Measurements from ENCODE around the gene PRRC1.

GRCh38 chr5:127515693-127516440 lies 1.6 kb upstream of the PRRC1 start:
- TF ChIP-seq CTCF (IDR thresholded peaks at IDR 0.05; ENCODE audit: poor library complexity, severe bottlenecking) (no peak), EZH2 (IDR thresholded peaks at IDR 0.05; ENCODE audit: borderline replicate concordance, insufficient read depth, low read length, poor library complexity, severe bottlenecking) (no peak), EP300 (conservative IDR thresholded peaks at IDR 0.05; ENCODE audit: poor library complexity, severe bottlenecking) (no peak), POLR2AphosphoS5 (IDR thresholded peaks at IDR 0.05) (no peak), TAF1 (IDR thresholded peaks at IDR 0.05; ENCODE audit: low read depth) (no peak), REST (IDR thresholded peaks at IDR 0.05; ENCODE audit: borderline replicate concordance) (no peak), SMC3 (conservative IDR thresholded peaks at IDR 0.05; ENCODE audit: poor library complexity) (no peak), RAD21 (conservative IDR thresholded peaks at IDR 0.05) (no peak), MXI1 (conservative IDR thresholded peaks at IDR 0.05; ENCODE audit: poor library complexity, severe bottlenecking) (no peak)
